ENCODE measurements around the gene GATB.

The GATB gene

GRCh38 chr4:151712777-151713176 is 48.0 kb downstream of the GATB start:
- no peak for DNase-seq (ENCODE audit: insufficient read length, low spot score)
- no peak for TF ChIP-seq SPI1 (IDR thresholded peaks at IDR 0.05; ENCODE audit: low read depth, low read length)
- TF ChIP-seq PAX5 (IDR thresholded peaks at IDR 0.05; ENCODE audit: insufficient read depth, low read length, severe bottlenecking): no peak
- no peak for TF ChIP-seq POU2F2 (IDR thresholded peaks at IDR 0.05; ENCODE audit: low read depth, low read length)
- no peak for TF ChIP-seq TAF1 (IDR thresholded peaks at IDR 0.05; ENCODE audit: low read depth, low read length)
- TF ChIP-seq POLR2AphosphoS5 (IDR thresholded peaks at IDR 0.05; ENCODE audit: low read depth, low read length): no peak
- no peak for FAIRE-seq

DNA sequence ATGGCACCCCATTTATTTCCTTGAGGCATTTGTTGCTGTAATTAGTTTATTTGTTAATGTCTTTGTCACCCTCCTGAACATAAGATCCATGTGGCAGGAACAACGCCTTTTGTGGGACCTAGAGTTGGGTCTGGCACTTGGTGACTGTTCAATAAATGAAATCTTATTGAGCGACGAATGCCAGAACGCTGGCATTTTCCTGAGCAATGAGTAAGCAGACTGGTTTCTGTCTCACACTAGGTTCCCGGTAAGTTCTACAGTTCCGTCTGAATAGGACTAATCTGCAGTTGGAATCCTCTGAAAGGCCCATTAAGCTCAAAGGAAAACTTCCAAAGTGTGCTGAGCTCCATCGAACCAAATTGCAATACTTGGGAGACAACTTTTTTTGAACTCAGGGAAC is 49.2 kb downstream of the GATB start:
- FAIRE-seq: no peak

GRCh38 chr4:151709587-151709986 is 51.2 kb downstream of the GATB start:
- FAIRE-seq (no peak), DNase-seq (ENCODE audit: insufficient read length, low spot score) (no peak)
- TF ChIP-seq SPI1 (IDR thresholded peaks at IDR 0.05; ENCODE audit: low read depth, low read length): no peak
- TF ChIP-seq POLR2AphosphoS5 (IDR thresholded peaks at IDR 0.05; ENCODE audit: low read depth, low read length): no peak
- no peak for TF ChIP-seq TAF1 (IDR thresholded peaks at IDR 0.05; ENCODE audit: low read depth, low read length)
- TF ChIP-seq POLR2A (IDR thresholded peaks at IDR 0.05; ENCODE audit: low read depth, low read length): no peak
- TF ChIP-seq PAX5 (IDR thresholded peaks at IDR 0.05; ENCODE audit: insufficient read depth, low read length, severe bottlenecking): no peak
- TF ChIP-seq POU2F2 (IDR thresholded peaks at IDR 0.05; ENCODE audit: low read depth, low read length): no peak

More for the DNA sequence above, 49.2 kb downstream of the GATB start:
- DNase-seq (ENCODE audit: insufficient read length, low spot score): no peak
- TF ChIP-seq PAX5 (IDR thresholded peaks at IDR 0.05; ENCODE audit: insufficient read depth, low read length, severe bottlenecking) (no peak), SPI1 (IDR thresholded peaks at IDR 0.05; ENCODE audit: low read depth, low read length) (no peak), TAF1 (IDR thresholded peaks at IDR 0.05; ENCODE audit: low read depth, low read length) (no peak), POLR2AphosphoS5 (IDR thresholded peaks at IDR 0.05; ENCODE audit: low read depth, low read length) (no peak), POU2F2 (IDR thresholded peaks at IDR 0.05; ENCODE audit: low read depth, low read length) (no peak), POLR2A (IDR thresholded peaks at IDR 0.05; ENCODE audit: low read depth, low read length) (no peak)

DNA sequence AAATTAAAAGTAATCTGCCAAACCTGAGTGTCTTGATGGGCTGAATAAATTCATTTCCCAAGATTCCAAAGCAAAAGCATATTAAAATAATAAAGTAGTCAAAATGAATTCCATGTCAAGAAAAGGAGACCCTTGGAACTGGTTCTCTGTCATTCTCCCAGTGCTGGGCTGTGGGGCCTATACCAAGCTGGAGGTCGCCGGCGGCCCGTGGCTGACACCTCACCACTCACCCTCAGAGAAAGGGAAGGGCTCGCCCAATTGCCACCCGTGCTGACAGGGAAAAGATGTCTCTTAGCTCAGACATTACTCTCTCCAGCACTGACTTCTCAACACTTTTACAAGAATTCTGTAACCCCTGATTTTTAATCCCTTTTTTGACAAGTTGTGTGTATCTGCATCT is 51.7 kb downstream of the GATB start:
- TF ChIP-seq TAF1 (IDR thresholded peaks at IDR 0.05; ENCODE audit: low read depth, low read length) (no peak), PAX5 (IDR thresholded peaks at IDR 0.05; ENCODE audit: insufficient read depth, low read length, severe bottlenecking) (no peak), POLR2AphosphoS5 (IDR thresholded peaks at IDR 0.05; ENCODE audit: low read depth, low read length) (no peak), SPI1 (IDR thresholded peaks at IDR 0.05; ENCODE audit: low read depth, low read length) (no peak), POU2F2 (IDR thresholded peaks at IDR 0.05; ENCODE audit: low read depth, low read length) (no peak), POLR2A (IDR thresholded peaks at IDR 0.05; ENCODE audit: low read depth, low read length) (no peak)
- FAIRE-seq (no peak), DNase-seq (ENCODE audit: insufficient read length, low spot score) (no peak)

GRCh38 chr4:151708100-151708499 is 52.7 kb downstream of the GATB start:
- no peak for DNase-seq (ENCODE audit: insufficient read length, low spot score)
- no peak for FAIRE-seq
- TF ChIP-seq TAF1 (IDR thresholded peaks at IDR 0.05; ENCODE audit: low read depth, low read length) (no peak), SPI1 (IDR thresholded peaks at IDR 0.05; ENCODE audit: low read depth, low read length) (no peak)

GRCh38 chr4:151703401-151703800 is 57.4 kb downstream of the GATB start:
- DNase-seq (ENCODE audit: insufficient read length, low spot score) (no peak), FAIRE-seq (no peak)
- TF ChIP-seq POU2F2 (IDR thresholded peaks at IDR 0.05; ENCODE audit: low read depth, low read length): no peak
- no peak for TF ChIP-seq POLR2A (IDR thresholded peaks at IDR 0.05; ENCODE audit: low read depth, low read length)
- TF ChIP-seq POLR2AphosphoS5 (IDR thresholded peaks at IDR 0.05; ENCODE audit: low read depth, low read length): no peak
- no peak for TF ChIP-seq PAX5 (IDR thresholded peaks at IDR 0.05; ENCODE audit: insufficient read depth, low read length, severe bottlenecking)

DNA sequence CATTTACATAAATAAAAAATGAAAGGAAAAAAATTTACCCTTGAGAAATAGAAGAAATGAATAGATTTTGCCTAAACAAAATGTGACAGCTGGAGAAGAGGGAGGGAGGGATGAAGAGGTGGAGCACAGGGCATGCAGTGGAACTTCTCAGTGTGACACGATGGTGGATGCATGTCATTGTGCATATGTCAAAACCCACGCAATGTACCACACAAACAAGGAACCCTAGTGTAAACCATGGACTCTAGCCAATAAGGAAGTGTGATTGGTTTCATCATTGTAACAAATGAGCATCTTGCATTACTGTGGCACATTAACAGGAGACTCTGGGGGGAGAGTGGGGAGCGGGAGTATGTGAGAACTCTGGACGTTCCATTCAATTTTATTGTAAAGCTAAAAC is 58.6 kb downstream of the GATB start:
- DNase-seq (ENCODE audit: insufficient read length, low spot score) (no peak), FAIRE-seq (no peak)
- no peak for TF ChIP-seq SPI1 (IDR thresholded peaks at IDR 0.05; ENCODE audit: low read depth, low read length)
- TF ChIP-seq POLR2AphosphoS5 (IDR thresholded peaks at IDR 0.05; ENCODE audit: low read depth, low read length): no peak
- TF ChIP-seq TAF1 (IDR thresholded peaks at IDR 0.05; ENCODE audit: low read depth, low read length): no peak
- TF ChIP-seq PAX5 (IDR thresholded peaks at IDR 0.05; ENCODE audit: insufficient read depth, low read length, severe bottlenecking): no peak

- DNase-seq (ENCODE audit: insufficient read length, low spot score) (no peak), FAIRE-seq (no peak)
- TF ChIP-seq SPI1 (IDR thresholded peaks at IDR 0.05; ENCODE audit: low read depth, low read length) (no peak), PAX5 (IDR thresholded peaks at IDR 0.05; ENCODE audit: insufficient read depth, low read length, severe bottlenecking) (no peak), POLR2AphosphoS5 (IDR thresholded peaks at IDR 0.05; ENCODE audit: low read depth, low read length) (no peak), POLR2A (IDR thresholded peaks at IDR 0.05; ENCODE audit: low read depth, low read length) (no peak), TAF1 (IDR thresholded peaks at IDR 0.05; ENCODE audit: low read depth, low read length) (no peak), POU2F2 (IDR thresholded peaks at IDR 0.05; ENCODE audit: low read depth, low read length) (no peak)
Observed at GRCh38 chr4:151700566-151701316, 60.1 kb downstream of the GATB start.

DNA sequence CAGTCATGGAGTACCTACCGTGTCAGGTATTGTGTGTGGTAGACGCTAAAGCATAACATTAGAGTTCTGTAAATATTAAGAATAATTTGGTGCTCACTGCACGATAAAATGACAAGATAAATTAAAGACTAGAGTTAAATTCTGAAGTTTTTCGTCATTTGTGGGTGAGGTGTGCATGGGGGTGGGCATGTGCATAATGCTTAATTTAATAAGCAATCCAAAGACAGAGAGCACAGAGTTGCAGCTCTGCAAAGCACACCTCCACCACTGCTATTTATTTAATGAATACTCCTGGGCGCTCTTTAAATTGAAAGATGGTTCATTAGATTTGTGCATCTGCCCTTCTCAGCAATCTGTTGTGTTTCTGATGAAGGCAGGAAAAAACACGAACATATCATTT is 62.6 kb downstream of the GATB start:
- DNase-seq (ENCODE audit: insufficient read length, low spot score) (no peak), FAIRE-seq (no peak)
- TF ChIP-seq PAX5 (IDR thresholded peaks at IDR 0.05; ENCODE audit: insufficient read depth, low read length, severe bottlenecking): no peak

DNA sequence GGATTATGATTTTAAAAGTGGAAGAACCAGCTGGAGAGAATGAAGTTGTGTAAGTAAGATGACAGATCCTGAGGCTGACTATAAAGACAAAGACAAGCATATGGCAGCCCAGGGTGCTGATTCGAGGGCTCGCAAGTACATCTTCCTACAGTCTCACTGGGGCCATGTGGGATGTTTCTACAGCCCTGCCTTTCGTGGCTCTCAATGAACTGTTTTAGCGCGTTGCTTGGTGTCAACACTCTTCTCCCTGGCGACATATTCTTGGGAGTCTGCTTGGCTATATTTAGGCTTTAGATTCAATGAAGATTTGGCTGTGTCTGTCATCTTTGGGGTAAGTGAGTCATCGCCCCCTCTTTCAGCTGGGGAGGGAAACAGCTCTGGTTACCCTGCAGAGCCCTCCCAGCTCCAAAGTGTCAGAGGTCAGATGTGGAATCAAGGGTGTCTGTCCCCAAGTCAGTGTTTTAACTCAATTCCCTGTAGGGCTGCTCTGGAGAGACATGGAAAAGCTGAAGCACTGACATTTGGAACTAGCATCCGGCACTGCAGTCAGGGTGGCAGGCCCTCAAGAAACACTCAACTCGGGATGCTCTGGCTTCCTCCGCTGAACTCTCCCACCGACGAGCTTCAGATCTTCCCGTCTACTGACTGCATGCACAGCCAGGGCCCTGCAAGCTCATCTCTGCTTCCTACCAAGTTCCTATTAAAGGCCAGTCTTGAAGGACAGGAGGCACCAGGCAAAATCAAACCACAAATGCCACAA is 65.7 kb downstream of the GATB start:
- DNase-seq (ENCODE audit: insufficient read length, low spot score) (no peak), FAIRE-seq (no peak)
- TF ChIP-seq SPI1 (IDR thresholded peaks at IDR 0.05; ENCODE audit: low read depth, low read length): no peak
- no peak for TF ChIP-seq POLR2AphosphoS5 (IDR thresholded peaks at IDR 0.05; ENCODE audit: low read depth, low read length)
- no peak for TF ChIP-seq TAF1 (IDR thresholded peaks at IDR 0.05; ENCODE audit: low read depth, low read length)
- TF ChIP-seq POU2F2 (IDR thresholded peaks at IDR 0.05; ENCODE audit: low read depth, low read length): no peak
- TF ChIP-seq PAX5 (IDR thresholded peaks at IDR 0.05; ENCODE audit: insufficient read depth, low read length, severe bottlenecking): no peak
- TF ChIP-seq POLR2A (IDR thresholded peaks at IDR 0.05; ENCODE audit: low read depth, low read length): no peak
